Measurements from ENCODE around the gene MS4A8.

GRCh38 chr11:60740573-60740972 lies 41.2 kb downstream of the MS4A8 start:
- TF ChIP-seq CREM (CRISPR knock-in tag; IDR thresholded peaks at IDR 0.05) (no peak), CTCF (IDR thresholded peaks at IDR 0.05) (no peak), CREB1 (CRISPR knock-in tag; IDR thresholded peaks at IDR 0.05) (no peak), EMX1 (CRISPR knock-in tag; IDR thresholded peaks at IDR 0.05) (no peak), JAZF1 (CRISPR knock-in tag; IDR thresholded peaks at IDR 0.05) (no peak), E2F4 (CRISPR knock-in tag; IDR thresholded peaks at IDR 0.05; ENCODE audit: borderline replicate concordance, low read depth) (no peak), IRF2 (CRISPR knock-in tag; IDR thresholded peaks at IDR 0.05; ENCODE audit: borderline replicate concordance, low read depth) (no peak), NFE2L1 (CRISPR knock-in tag; IDR thresholded peaks at IDR 0.05) (no peak), ZNF416 (CRISPR knock-in tag; IDR thresholded peaks at IDR 0.05) (no peak), AR (CRISPR knock-in tag; IDR thresholded peaks at IDR 0.05) (no peak), FOXJ3 (CRISPR knock-in tag; IDR thresholded peaks at IDR 0.05; ENCODE audit: borderline replicate concordance) (no peak), ESRRA (CRISPR knock-in tag; IDR thresholded peaks at IDR 0.05; ENCODE audit: borderline replicate concordance) (no peak)
- TF ChIP-seq, protein P1, sequence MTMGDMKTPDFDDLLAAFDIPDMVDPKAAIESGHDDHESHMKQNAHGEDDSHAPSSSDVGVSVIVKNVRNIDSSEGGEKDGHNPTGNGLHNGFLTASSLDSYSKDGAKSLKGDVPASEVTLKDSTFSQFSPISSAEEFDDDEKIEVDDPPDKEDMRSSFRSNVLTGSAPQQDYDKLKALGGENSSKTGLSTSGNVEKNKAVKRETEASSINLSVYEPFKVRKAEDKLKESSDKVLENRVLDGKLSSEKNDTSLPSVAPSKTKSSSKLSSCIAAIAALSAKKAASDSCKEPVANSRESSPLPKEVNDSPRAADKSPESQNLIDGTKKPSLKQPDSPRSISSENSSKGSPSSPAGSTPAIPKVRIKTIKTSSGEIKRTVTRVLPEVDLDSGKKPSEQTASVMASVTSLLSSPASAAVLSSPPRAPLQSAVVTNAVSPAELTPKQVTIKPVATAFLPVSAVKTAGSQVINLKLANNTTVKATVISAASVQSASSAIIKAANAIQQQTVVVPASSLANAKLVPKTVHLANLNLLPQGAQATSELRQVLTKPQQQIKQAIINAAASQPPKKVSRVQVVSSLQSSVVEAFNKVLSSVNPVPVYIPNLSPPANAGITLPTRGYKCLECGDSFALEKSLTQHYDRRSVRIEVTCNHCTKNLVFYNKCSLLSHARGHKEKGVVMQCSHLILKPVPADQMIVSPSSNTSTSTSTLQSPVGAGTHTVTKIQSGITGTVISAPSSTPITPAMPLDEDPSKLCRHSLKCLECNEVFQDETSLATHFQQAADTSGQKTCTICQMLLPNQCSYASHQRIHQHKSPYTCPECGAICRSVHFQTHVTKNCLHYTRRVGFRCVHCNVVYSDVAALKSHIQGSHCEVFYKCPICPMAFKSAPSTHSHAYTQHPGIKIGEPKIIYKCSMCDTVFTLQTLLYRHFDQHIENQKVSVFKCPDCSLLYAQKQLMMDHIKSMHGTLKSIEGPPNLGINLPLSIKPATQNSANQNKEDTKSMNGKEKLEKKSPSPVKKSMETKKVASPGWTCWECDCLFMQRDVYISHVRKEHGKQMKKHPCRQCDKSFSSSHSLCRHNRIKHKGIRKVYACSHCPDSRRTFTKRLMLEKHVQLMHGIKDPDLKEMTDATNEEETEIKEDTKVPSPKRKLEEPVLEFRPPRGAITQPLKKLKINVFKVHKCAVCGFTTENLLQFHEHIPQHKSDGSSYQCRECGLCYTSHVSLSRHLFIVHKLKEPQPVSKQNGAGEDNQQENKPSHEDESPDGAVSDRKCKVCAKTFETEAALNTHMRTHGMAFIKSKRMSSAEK (CRISPR knock-in tag; IDR thresholded peaks at IDR 0.05; ENCODE audit: borderline replicate concordance), result no peak
- TF ChIP-seq, protein P2, sequence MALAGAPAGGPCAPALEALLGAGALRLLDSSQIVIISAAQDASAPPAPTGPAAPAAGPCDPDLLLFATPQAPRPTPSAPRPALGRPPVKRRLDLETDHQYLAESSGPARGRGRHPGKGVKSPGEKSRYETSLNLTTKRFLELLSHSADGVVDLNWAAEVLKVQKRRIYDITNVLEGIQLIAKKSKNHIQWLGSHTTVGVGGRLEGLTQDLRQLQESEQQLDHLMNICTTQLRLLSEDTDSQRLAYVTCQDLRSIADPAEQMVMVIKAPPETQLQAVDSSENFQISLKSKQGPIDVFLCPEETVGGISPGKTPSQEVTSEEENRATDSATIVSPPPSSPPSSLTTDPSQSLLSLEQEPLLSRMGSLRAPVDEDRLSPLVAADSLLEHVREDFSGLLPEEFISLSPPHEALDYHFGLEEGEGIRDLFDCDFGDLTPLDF (CRISPR knock-in tag; IDR thresholded peaks at IDR 0.05), result no peak
